Measurements from ENCODE around the gene AP3S2.

- no peak for TF ChIP-seq JUND (IDR thresholded peaks at IDR 0.05)
- TF ChIP-seq CTCF (IDR thresholded peaks at IDR 0.05 in 2 of 3, conservative IDR thresholded peaks at IDR 0.05 in 1 of 3; ENCODE audit: borderline replicate concordance in 1 of 3, insufficient read depth in 1 of 3, low read depth in 2 of 3, low read length in 2 of 3): no peak
- no peak for TF ChIP-seq ATF3 (IDR thresholded peaks at IDR 0.05)
- no peak for TF ChIP-seq POLR2AphosphoS5 (IDR thresholded peaks at IDR 0.05; ENCODE audit: low read depth, low read length)
- TF ChIP-seq REST (IDR thresholded peaks at IDR 0.05; ENCODE audit: low read depth): no peak
- no peak for TF ChIP-seq SIN3A (IDR thresholded peaks at IDR 0.05; ENCODE audit: low read depth)
- TF ChIP-seq ZNF274 (IDR thresholded peaks at IDR 0.05; ENCODE audit: low read depth, low read length): no peak
- no peak for TF ChIP-seq POLR2A (IDR thresholded peaks at IDR 0.05; ENCODE audit: borderline replicate concordance, extremely low read depth, insufficient read depth, insufficient read length)
Measured at GRCh38 chr15:89851673-89852341, 42.0 kb downstream of the AP3S2 start.
